Measurements from ENCODE around the gene ZSCAN31.
"Not testable (repeated sequence)": the region's sequence is repeated elsewhere in the genome, so short reads cannot be mapped to it uniquely, and the experiment has no call there.

Gene ZSCAN31

GRCh38 chr6:28335564-28336283 is at the start of gene ZSCAN31:
Gene ZSCAN31, minus strand, starts transcription at chr6:28336148. Its CDS starts 6,465 bp downstream, at chr6:28329683.
- peak; percentile 99 for DNase-seq (ENCODE audit: low read depth)

- DNase-seq (ENCODE audit: low read depth), result no peak
Measured at GRCh38 chr6:28384143-28384533, 48.2 kb upstream of the ZSCAN31 start.

- DNase-seq (ENCODE audit: low read depth), result peak; percentile 86
Measured at GRCh38 chr6:28383235-28384142, 47.5 kb upstream of the ZSCAN31 start.

- peak; percentile 10 for DNase-seq (ENCODE audit: low read depth)
Measured at GRCh38 chr6:28380381-28380780, 44.4 kb upstream of the ZSCAN31 start.

GRCh38 chr6:28378644-28379043 is 42.7 kb upstream of the ZSCAN31 start:
- DNase-seq (ENCODE audit: low read depth), result no peak

- DNase-seq (ENCODE audit: low read depth), result no peak
Measured at GRCh38 chr6:28377879-28378278, 41.9 kb upstream of the ZSCAN31 start.

GRCh38 chr6:28373925-28374324 is 38.0 kb upstream of the ZSCAN31 start:
- no peak for DNase-seq (ENCODE audit: low read depth)

GRCh38 chr6:28371706-28372451 is 35.9 kb upstream of the ZSCAN31 start:
- DNase-seq (ENCODE audit: low read depth), result no peak

- no peak for DNase-seq (ENCODE audit: low read depth)
Measured at GRCh38 chr6:28371280-28371679, 35.3 kb upstream of the ZSCAN31 start.

- no peak for DNase-seq (ENCODE audit: low read depth)
Measured at GRCh38 chr6:28370440-28370839, 34.5 kb upstream of the ZSCAN31 start.

GRCh38 chr6:28369463-28369862 is 33.5 kb upstream of the ZSCAN31 start:
- DNase-seq (ENCODE audit: low read depth), result no peak

GRCh38 chr6:28368522-28368921 is 32.6 kb upstream of the ZSCAN31 start:
- no peak for DNase-seq (ENCODE audit: low read depth)

GRCh38 chr6:28365590-28365989 is 29.6 kb upstream of the ZSCAN31 start:
- not testable (repeated sequence) for DNase-seq (ENCODE audit: low read depth)

GRCh38 chr6:28360961-28361360 is 25.0 kb upstream of the ZSCAN31 start:
- no peak for DNase-seq (ENCODE audit: low read depth)

- not testable (repeated sequence) for DNase-seq (ENCODE audit: low read depth)
Measured at GRCh38 chr6:28359562-28359961, 23.6 kb upstream of the ZSCAN31 start.

GRCh38 chr6:28357036-28357435 is 21.1 kb upstream of the ZSCAN31 start:
- no peak for DNase-seq (ENCODE audit: low read depth)

- DNase-seq (ENCODE audit: low read depth), result no peak
Measured at GRCh38 chr6:28356666-28357020, 20.7 kb upstream of the ZSCAN31 start.

GRCh38 chr6:28355743-28356665 is 20.1 kb upstream of the ZSCAN31 start:
- peak; percentile 89 for DNase-seq (ENCODE audit: low read depth)

- DNase-seq (ENCODE audit: low read depth), result no peak
Measured at GRCh38 chr6:28354688-28355554, 19.0 kb upstream of the ZSCAN31 start.

GRCh38 chr6:28353981-28354676 is 18.2 kb upstream of the ZSCAN31 start:
- no peak for DNase-seq (ENCODE audit: low read depth)
